ENCODE data around the gene ZYX.

ZYX gene

DNA sequence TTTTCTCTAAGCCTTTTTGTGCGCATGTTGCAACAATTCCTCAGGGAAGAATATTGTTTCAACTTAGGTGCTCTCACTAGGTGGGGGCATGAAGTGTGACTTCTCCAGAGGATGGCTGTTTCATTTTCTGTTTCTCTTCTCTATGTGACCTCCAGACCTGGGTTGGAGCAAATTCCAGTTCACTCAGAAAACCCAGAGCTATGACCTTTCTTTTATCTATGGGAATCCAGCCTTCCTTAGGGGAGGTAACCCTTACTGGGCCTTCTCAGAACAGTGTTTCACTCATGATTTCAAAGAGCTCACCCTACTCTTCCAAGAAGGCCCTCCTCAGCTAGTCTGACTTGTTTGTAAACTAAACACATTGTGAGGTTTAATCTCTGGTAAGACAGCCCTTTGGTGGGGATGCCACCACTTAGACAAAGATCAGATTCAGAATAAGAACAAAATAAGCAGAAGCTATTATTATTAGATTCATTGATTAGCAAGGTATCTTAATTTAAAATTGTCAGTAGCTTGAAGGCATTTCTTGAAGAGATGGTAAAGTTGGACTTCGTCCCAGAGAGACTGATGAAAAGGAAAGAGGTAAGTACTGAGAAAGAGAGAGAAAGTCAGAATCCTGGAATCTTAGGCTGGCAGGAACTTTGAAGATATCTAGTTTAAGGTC, 45.5 kb downstream of the ZYX start:
- FAIRE-seq: no peak

DNA sequence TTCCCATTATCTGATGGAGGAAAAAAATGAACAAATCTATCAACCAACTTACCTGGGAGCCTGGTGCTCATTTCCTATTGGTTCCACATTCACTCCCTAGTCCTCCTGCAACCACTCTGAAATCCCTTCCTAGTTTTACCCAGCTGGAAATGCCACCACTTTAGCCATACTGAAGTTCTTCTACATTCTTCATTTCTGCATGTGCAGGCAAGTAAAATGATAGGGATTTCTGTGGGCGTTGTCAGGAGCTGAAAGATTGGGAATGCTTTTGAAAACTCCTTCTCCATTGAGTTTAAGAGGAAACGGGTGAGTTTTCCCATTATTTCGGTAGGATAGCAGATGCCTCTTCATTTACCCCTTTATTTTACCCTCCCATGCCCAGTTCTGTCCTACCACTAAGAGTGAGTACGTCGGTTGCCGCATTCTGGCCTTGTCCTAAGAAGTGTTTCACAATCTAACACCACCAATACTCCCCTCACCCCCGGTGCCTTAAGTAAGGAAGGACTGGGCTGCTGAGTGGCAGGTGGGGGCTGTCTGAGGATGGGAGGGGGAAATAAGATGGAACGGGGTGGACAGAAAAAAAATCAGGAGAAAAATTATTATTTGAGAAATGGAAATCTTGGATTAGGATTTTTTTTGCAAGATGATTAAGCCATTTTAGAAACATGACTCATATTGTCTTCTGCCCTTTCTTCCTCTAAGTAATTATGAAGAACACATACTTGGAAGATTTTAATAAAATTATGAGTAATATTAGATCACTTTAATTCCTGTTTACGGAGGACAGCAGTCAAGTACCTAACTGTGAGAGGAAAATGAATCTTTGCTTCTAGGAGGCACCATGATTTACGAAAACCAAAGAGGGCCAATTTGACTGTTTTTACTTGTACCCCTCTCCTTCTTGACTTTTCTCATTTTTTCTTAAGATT, 48.9 kb downstream of the ZYX start:
- FAIRE-seq: no peak

DNA sequence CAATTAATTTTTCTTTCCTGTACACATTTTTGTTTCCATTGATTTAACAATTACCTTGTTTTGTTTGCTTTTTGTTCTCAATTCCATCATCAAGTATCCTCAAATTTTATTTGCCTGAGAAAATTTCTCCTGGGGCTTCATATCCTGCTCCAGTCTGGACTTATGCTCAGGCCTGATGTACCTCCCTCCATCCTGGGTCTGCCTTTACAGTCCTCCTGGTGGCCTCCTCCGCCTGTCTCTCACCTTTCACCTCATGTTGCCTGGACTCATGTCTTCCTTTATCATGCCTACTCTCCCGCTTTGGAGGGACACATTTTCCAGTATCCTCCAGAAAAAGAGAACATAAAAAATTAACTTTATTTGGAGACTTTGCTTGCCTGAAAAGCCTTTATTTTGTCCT, 50.0 kb downstream of the ZYX start:
- FAIRE-seq: no peak

DNA sequence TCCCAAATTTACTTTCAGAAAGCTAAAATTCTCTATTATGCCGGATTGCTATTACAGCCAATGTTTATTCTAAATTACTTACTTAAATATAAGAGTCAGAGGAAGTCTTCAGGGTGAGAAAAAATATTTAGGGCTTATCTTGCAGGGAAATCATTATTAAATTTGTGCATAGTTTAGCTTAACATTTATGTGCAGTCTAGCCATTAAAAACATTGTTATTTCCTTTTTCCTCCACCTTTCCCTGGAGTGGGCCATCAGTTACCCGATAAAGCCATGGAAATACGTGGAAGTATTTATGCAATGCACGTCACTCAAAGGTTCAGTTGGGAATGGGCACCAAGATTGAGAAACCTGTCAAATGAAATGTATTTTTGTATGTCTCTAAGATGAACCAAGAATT, 52.6 kb downstream of the ZYX start:
- no peak for FAIRE-seq

DNA sequence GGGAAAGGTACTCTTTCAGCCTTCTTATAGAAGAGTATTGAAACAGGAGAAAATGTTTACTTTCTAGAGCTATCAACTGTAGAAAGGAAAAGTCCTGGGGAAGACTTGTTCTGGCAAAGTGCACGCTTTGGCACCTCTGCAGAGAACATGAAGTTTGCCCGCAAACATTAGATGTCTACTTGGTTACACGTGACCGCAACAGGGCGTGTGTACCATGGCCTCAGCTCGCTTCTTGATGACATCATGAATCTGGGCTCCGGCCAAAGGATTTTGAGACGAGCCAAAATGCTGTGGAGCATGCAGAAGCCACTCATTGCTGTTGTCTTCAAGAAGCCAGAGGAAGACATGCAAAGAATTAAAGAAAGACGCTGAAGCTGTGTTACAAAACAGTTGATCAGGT, 53.5 kb downstream of the ZYX start:
- FAIRE-seq: no peak

DNA sequence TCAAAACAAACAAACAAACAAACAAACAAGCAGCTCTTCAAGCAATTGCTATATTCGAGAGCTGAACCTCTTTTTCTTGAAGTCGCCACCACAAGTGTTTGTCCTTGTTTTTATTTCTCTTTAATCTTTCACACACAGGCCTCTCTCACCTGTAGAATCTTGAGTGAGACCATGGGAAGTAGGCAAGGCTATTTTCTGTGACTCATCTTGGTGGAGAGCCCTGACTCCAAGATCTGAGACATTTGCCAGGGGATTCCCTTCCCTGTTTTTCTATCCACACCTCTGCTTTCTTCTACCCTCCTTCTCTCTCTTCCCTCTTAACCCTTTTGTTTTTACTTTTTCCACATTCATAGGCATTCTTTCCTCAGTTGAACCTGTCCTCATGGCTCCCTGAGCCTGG, 54.1 kb downstream of the ZYX start:
- no peak for FAIRE-seq

DNA sequence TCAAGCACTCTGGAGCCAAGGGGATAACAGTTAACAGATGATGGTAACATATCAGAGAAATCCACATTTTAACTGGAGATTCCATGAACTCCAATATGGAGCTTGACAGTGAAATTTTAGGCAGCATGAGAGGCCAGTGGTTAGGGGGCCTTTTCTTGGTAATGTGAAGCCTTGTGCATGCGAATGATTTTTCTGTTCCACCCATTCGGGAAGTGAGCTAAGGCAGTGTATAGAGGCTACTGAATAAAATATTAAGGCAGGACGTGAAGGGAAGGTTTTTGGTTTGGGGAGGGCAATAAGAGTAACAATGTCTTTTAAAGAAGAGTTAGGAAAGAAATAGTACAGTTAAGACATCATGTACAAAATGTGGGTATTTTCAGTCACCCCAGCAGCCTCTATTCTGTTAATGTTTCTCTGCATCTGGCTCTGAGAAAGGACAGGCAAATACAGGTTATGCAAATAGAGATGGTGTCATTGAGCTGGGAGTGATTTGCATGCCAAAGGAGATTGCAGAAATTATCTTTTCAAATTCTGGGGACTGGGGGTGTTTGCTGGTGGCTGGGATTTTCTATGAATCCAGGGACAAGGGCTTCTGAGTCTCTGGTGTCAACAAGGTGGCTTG, 55.3 kb downstream of the ZYX start:
- FAIRE-seq: no peak

DNA sequence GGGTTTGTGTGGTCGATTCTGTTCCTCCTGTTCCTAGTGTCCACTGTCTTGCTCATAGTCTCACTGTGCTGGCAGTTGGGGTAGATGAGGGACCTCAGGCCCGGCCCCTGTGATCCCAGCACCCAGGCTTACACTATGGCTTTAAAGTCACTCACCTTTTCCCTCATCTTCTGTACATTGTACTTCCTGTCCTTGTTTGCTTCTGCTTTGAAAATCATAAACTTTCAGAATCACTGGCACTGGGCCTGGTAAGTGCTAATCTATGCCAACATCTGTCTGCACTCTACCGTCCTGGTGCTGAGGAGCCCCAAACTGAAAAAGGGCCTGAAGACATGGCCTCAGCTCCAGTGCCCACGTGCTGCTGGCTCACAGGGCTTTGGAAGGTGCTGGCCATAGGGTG, 56.4 kb downstream of the ZYX start:
- FAIRE-seq: no peak

DNA sequence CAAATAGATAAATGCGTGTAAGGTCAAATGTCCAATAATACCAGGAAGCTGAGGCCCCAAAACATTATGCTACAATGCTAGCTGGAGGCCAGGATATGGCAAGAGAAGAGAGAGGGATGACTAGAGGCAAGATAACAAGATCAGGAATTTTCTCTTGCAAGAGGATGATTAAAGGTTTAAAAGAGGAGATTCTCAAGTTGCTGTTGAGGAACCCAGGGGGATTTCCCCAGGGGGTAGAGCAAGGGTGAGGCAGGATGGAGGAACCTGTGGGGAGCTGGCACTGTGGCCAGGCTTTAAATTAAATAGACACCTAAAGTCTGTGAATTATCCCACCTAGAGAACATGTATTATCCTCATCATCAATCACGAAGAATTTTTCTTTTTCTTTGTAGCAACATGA, 58.7 kb downstream of the ZYX start:
- no peak for FAIRE-seq

All from A204.1 (cell line).